T-cell (primary cell): ENCODE measurements around the gene TGFB1. TPM values are rescaled to one million over a fixed set of nuclear protein-coding genes. Genes with fewer than 3 reads are reported as not detected.

Experiments used
- ATAC-seq, 4 experiments: fragments of 200-7000 bp in 3 of 4; fragments of 150-1000 bp in 1 of 4; cut with Tn5 transposase; replicated peaks in 1 of 4; 1 replicate in 3 of 4; 2 replicates in 1 of 4; pipeline ENCODE4 v1.10.0; 2021; ENCODE audit warnings: moderate library complexity in 3 of 4, mild to moderate bottlenecking in 2 of 4, moderate number of reproducible peaks in 1 of 4
- CTCF ChIA-PET, 2 donors: fragments of 300-600 bp; sonication (Branson Sonifier 250); formaldehyde crosslinking; loops; one replicate each; lab custom pipeline; 2022; ENCODE audit warnings: antibody characterized with exemption in 2 of 2; lab: Charles Lee
- POLR2A ChIA-PET, 2 donors: fragments of 300-600 bp; sonication (Branson Sonifier 250); formaldehyde crosslinking; loops; one replicate each; lab custom pipeline; 2022; ENCODE audit warnings: antibody characterized with exemption in 2 of 2; lab: Charles Lee
- DNase-seq, 35 experiments: peaks; one replicate each; pipeline versions ENCODE4 v3.0.0 to v3.0.0-alpha.2; 2013 to 2023
- H3K27ac ChIP-seq: one replicate; pipeline ENCODE4 v1.5.1; 2013; ENCODE audit warnings: low read length
- H3K27me3 ChIP-seq, 2 experiments: replicated peaks in 1 of 2; 1 replicate in 1 of 2; 2 replicates in 1 of 2; pipeline versions ENCODE4 v1.6.1 to v1.7.0; 2013; ENCODE audit warnings: low read length in 1 of 2, mixed read lengths in 1 of 2; ENCODE audit not compliant: control insufficient read depth in 2 of 2, insufficient read depth in 2 of 2; ENCODE audit errors: extremely low read depth in 1 of 2
- H3K36me3 ChIP-seq, 2 donors: 1 replicate in 1 of 2; 2 replicates in 1 of 2; pipeline versions ENCODE4 v1.6.1 to v1.7.0; 2013; ENCODE audit warnings: low read length in 1 of 2; ENCODE audit not compliant: control insufficient read depth in 2 of 2, insufficient read depth in 1 of 2; ENCODE audit errors: extremely low read depth in 1 of 2
- H3K4me1 ChIP-seq, 2 experiments: 1 replicate in 1 of 2; 2 replicates in 1 of 2; pipeline versions ENCODE4 v1.6.1 to v1.7.0; 2013; ENCODE audit warnings: low read length in 2 of 2, mixed read lengths in 1 of 2; ENCODE audit not compliant: insufficient read depth in 2 of 2, control insufficient read depth in 1 of 2; ENCODE audit errors: extremely low read depth in 1 of 2
- H3K4me3 ChIP-seq, 2 donors: 1 replicate in 1 of 2; 2 replicates in 1 of 2; pipeline versions ENCODE4 v1.5.1 to v1.7.0; 2013; ENCODE audit warnings: mild to moderate bottlenecking in 2 of 2, low read length in 1 of 2, moderate library complexity in 1 of 2; ENCODE audit not compliant: control insufficient read depth in 1 of 2; ENCODE audit errors: extremely low read depth in 1 of 2
- H3K9me3 ChIP-seq: 2 replicates; pipeline ENCODE4 v1.7.0; 2013
- H3K27ac Mint-ChIP-seq, 2 donors: one replicate each; pipeline ENCODE4 v1.8.0; 2020 to 2021; ENCODE audit warnings: mild to moderate bottlenecking in 2 of 2, mixed read lengths in 2 of 2
- H3K27me3 Mint-ChIP-seq, 2 donors: one replicate each; pipeline ENCODE4 v1.8.0; 2021 to 2022; ENCODE audit warnings: mixed read lengths in 2 of 2
- H3K36me3 Mint-ChIP-seq: one replicate; pipeline ENCODE4 v1.8.0; 2021; ENCODE audit warnings: mixed read lengths
- H3K4me1 Mint-ChIP-seq, 3 donors: one replicate each; pipeline ENCODE4 v1.8.0; 2020 to 2022; ENCODE audit warnings: mixed read lengths in 3 of 3, mild to moderate bottlenecking in 1 of 3
- H3K4me3 Mint-ChIP-seq, 3 donors: one replicate each; pipeline ENCODE4 v1.8.0; 2020 to 2022; ENCODE audit warnings: mild to moderate bottlenecking in 3 of 3, mixed read lengths in 3 of 3, moderate library complexity in 3 of 3
- H3K9me3 Mint-ChIP-seq, 3 donors: one replicate each; pipeline ENCODE4 v1.8.0; 2020 to 2022; ENCODE audit warnings: mixed read lengths in 3 of 3
- WGBS: methylation state at CpG from one replicate; pipeline ENCODE4 v1.1.5; 2013; ENCODE audit warnings: missing lambda C conversion rate; ENCODE audit not compliant: insufficient coverage; 5-methylcytosine and 5-hydroxymethylcytosine counted together
- total RNA-seq, 35 experiments: library from RNA in 6 of 35; stranded (reverse) in 6 of 35; fragments of 120-200 nt in 1 of 35; gene quantifications; one replicate each; pipeline versions ENCODE4 v1.2.1 to v1.2.4 and lab custom pipeline; 2013 to 2026

Gene TGFB1
- total RNA-seq, 5 donors from 2014 or later (not counting 1 experiment from before 2014, with no cell fraction given): 170 to 412 (median 206) TPM

GRCh38 chr19:41398050-41398418 is 44.3 kb upstream of the TGFB1 start:
- Mint-ChIP-seq H3K27me3 (no peaks in the 10 kb centered on the region), H3K4me1 (peaks cover 41 to 57% (median 51%) of the 10 kb centered on the region in 3 donors), H3K4me3 (peak overlapping the region; percentile 97 to 99 (median 98)), H3K36me3 (peaks cover 8% of the 10 kb centered on the region), H3K9me3 (no peaks in the 10 kb centered on the region), H3K27ac (peak overlapping the region; percentile 100)
- H3K27ac ChIP-seq: peak overlapping the region; percentile 98
- H3K9me3 ChIP-seq: no peaks in the 10 kb centered on the region
- H3K27me3 ChIP-seq: no peaks in the 10 kb centered on the region
- CTCF ChIA-PET: interaction anchor here in 1 of 2 donors (0.7 kb wide), 1 partner anchor 593 kb away, joined by 3 read pairs; no protein-coding TSS in a partner anchor
- 0% methylated on average over 1 of the region's 5 CpGs for WGBS
- peak overlapping the region; percentile 81 to 97 for H3K4me3 ChIP-seq
- ATAC-seq: no peak
- POLR2A ChIA-PET: no interaction called here
- no peak for DNase-seq
- H3K36me3 ChIP-seq: peaks cover 2 to 3% of the 10 kb centered on the region in 2 donors
- H3K4me1 ChIP-seq: peaks cover 19 to 38% of the 10 kb centered on the region in 2 experiments

- peak; percentile 97 to 100 (median 99) for DNase-seq
- H3K27ac Mint-ChIP-seq: peak within 1 kb of the TSS; percentile 100
- ChIA-PET POLR2A (no interaction called here), CTCF (interaction anchor here in 1 of 2 donors (0.7 kb wide), 1 partner anchor 592 kb away, joined by 3 read pairs; no protein-coding TSS in a partner anchor)
- Histone ChIP-seq H3K4me3 (peak within 1 kb of the TSS; percentile 81 to 97), H3K9me3 (no peaks in the 10 kb centered on the region), H3K36me3 (no peaks in the 10 kb centered on the region), H3K27ac (peak within 1 kb of the TSS; percentile 98), H3K4me1 (peaks cover 19 to 38% of the 10 kb centered on the region in 2 experiments), H3K27me3 (no peaks in the 10 kb centered on the region)
- no peaks in the 10 kb centered on the region for H3K27me3 Mint-ChIP-seq
- H3K9me3 Mint-ChIP-seq: no peaks in the 10 kb centered on the region
- peak; percentile 98 to 99 (median 99) for ATAC-seq
- peak within 1 kb of the TSS; percentile 97 to 99 (median 98) for H3K4me3 Mint-ChIP-seq
- peaks cover 8% of the 10 kb centered on the region for H3K36me3 Mint-ChIP-seq
- under 1% methylated on average over 38 of the region's 50 CpGs for WGBS
- H3K4me1 Mint-ChIP-seq: peaks cover 41 to 54% (median 48%) of the 10 kb centered on the region in 3 donors
Observed at GRCh38 chr19:41397086-41398049, 43.6 kb upstream of the TGFB1 start, which contains the start of the genes BCKDHA and EXOSC5. Gene BCKDHA, plus strand, starts transcription at chr19:41397818. Its CDS starts 10 bp downstream, at chr19:41397828. Gene EXOSC5, minus strand, starts transcription at chr19:41397359. Its CDS starts 31 bp downstream, at chr19:41397328.

GRCh38 chr19:41395355-41395754 is 41.6 kb upstream of the TGFB1 start:
- CTCF ChIA-PET: interaction anchor here in 1 of 2 donors (0.7 kb wide), 1 partner anchor 44 kb away, joined by 3 read pairs; the partner anchor contains the start of gene DMAC2
- no peaks in the 10 kb centered on the region for H3K9me3 Mint-ChIP-seq
- H3K27ac ChIP-seq: no peak overlapping the region

DNA sequence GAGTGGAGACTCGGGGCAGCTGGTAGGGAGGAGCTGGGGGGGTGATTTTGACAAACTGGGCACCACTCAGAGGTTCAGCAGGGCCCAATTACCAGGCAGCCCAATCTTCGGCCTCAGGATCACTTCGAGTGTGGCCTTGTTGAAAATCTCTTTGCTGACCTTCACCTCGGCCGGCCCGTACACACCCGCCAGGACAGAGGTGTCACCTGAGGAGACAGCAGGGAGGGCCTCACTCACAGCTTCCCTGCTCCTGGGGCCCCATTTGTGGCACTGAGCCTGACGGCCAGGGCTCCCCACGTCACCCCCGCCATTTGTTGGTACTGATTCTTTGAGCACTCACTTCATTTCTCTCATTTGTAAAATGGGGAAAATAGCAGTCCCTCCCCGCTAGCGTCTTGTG is 39.1 kb upstream of the TGFB1 start:
- ATAC-seq (no peak), DNase-seq (no peak)
- Histone ChIP-seq H3K4me1 (peaks cover 10 to 23% of the 10 kb centered on the region in 2 experiments), H3K27me3 (no peaks in the 10 kb centered on the region), H3K4me3 (no peak overlapping the region), H3K9me3 (no peaks in the 10 kb centered on the region), H3K36me3 (peaks cover 17 to 35% of the 10 kb centered on the region in 2 donors), H3K27ac (no peak overlapping the region)
- POLR2A ChIA-PET: no interaction called here
- Mint-ChIP-seq H3K4me3 (no peak overlapping the region), H3K36me3 (peaks cover 25% of the 10 kb centered on the region), H3K9me3 (no peaks in the 10 kb centered on the region), H3K27ac (no peak overlapping the region), H3K27me3 (no peaks in the 10 kb centered on the region), H3K4me1 (peaks cover 19 to 25% (median 22%) of the 10 kb centered on the region in 3 donors)
- CTCF ChIA-PET: no interaction called here
- 99% methylated on average over 8 of the region's 12 CpGs for WGBS

More at GRCh38 chr19:41395355-41395754, 41.6 kb upstream of the TGFB1 start:
- peaks cover 11% of the 10 kb centered on the region for H3K36me3 Mint-ChIP-seq
- WGBS: 86% methylated on average over 6 of the region's 6 CpGs
- DNase-seq: no peak
- Histone ChIP-seq H3K27me3 (no peaks in the 10 kb centered on the region), H3K36me3 (peaks cover 12 to 16% of the 10 kb centered on the region in 2 donors), H3K9me3 (no peaks in the 10 kb centered on the region), H3K4me1 (peaks cover 19 to 38% of the 10 kb centered on the region in 2 experiments), H3K4me3 (no peak overlapping the region)
- H3K27ac Mint-ChIP-seq: no peak overlapping the region
- peak overlapping the region; percentile 66 to 99 (median 98) for H3K4me3 Mint-ChIP-seq
- ATAC-seq: no peak
- POLR2A ChIA-PET: no interaction called here
- peaks cover 38 to 46% (median 41%) of the 10 kb centered on the region in 3 donors for H3K4me1 Mint-ChIP-seq
- H3K27me3 Mint-ChIP-seq: no peaks in the 10 kb centered on the region

- no peak for DNase-seq
- H3K27me3 Mint-ChIP-seq: no peaks in the 10 kb centered on the region
- Histone ChIP-seq H3K27ac (no peak overlapping the region), H3K4me3 (no peak overlapping the region), H3K4me1 (peaks cover 6 to 16% of the 10 kb centered on the region in 2 experiments), H3K27me3 (no peaks in the 10 kb centered on the region), H3K36me3 (peaks cover 17 to 38% of the 10 kb centered on the region in 2 donors), H3K9me3 (no peaks in the 10 kb centered on the region)
- H3K36me3 Mint-ChIP-seq: peaks cover 25% of the 10 kb centered on the region
- peaks cover 14 to 16% (median 16%) of the 10 kb centered on the region in 3 donors for H3K4me1 Mint-ChIP-seq
- CTCF ChIA-PET: no interaction called here
- no peak overlapping the region for H3K27ac Mint-ChIP-seq
- no peaks in the 10 kb centered on the region for H3K9me3 Mint-ChIP-seq
- no peak for ATAC-seq
- H3K4me3 Mint-ChIP-seq: no peak overlapping the region
- POLR2A ChIA-PET: no interaction called here
- no CpG with 5 or more reads among the region's 11 CpGs for WGBS
Observed at GRCh38 chr19:41391618-41392017, 37.9 kb upstream of the TGFB1 start.

DNA sequence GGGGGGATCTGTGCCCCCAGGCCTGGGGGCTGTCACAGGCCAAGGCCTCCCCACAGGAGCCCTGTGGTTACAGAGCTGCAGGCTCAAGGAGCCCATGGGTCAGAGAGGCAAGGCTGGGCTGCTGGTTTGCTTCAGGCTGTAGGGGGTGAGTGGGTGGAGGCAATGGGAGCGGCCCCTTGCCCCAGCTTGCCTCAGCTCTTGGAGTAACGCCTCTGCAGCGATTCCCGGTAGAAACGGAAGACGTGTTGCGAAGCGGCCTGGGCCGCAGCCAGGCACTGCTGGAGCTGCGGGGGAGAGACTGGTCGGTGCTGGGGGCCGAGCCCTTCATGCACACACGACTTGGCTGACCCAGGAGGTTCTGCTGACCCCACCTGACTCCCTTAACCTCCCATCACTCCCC is 32.7 kb upstream of the TGFB1 start:
- H3K27ac Mint-ChIP-seq: no peak overlapping the region
- no peak for ATAC-seq
- no peaks in the 10 kb centered on the region for H3K9me3 ChIP-seq
- H3K4me3 Mint-ChIP-seq: no peak overlapping the region
- H3K36me3 Mint-ChIP-seq: peaks cover 36% of the 10 kb centered on the region
- POLR2A ChIA-PET: no interaction called here
- H3K36me3 ChIP-seq: peaks cover 21 to 40% of the 10 kb centered on the region in 2 donors
- H3K27me3 ChIP-seq: no peaks in the 10 kb centered on the region
- no peaks in the 10 kb centered on the region for H3K4me1 Mint-ChIP-seq
- CTCF ChIA-PET: interaction anchor here in 1 of 2 donors (1.1 kb wide), 1 partner anchor 22 kb away, joined by 3 read pairs; the partner anchor contains the start of gene B9D2
- H3K4me1 ChIP-seq: no peaks in the 10 kb centered on the region
- H3K9me3 Mint-ChIP-seq: no peaks in the 10 kb centered on the region
- DNase-seq: no peak
- WGBS: 98% methylated on average over 7 of the region's 13 CpGs
- no peak overlapping the region for H3K27ac ChIP-seq
- H3K27me3 Mint-ChIP-seq: no peaks in the 10 kb centered on the region
- no peak overlapping the region for H3K4me3 ChIP-seq
